ENCODE results near the gene PHLDB3. TPM values are rescaled to one million over a fixed set of nuclear protein-coding genes. Genes with fewer than 3 reads are reported as not detected.

The PHLDB3 gene
- total and polyA plus RNA-seq, 2 of the 13 experiments (the other 11 are each of a cell fraction or from before 2014, with no cell fraction given): 11.3 to 14.5 TPM

GRCh38 chr19:43499042-43499441 lies 5.5 kb downstream of the PHLDB3 start (continued):
- TF ChIP-seq FOXC1 (CRISPR knock-in tag; IDR thresholded peaks at IDR 0.05; ENCODE audit: borderline replicate concordance) (0 out of 2 replicates have a peak, but pooled peaks have one; percentile 39), ZNF567 (CRISPR knock-in tag; IDR thresholded peaks at IDR 0.05; ENCODE audit: borderline replicate concordance) (no peak), ZNF335 (CRISPR knock-in tag; IDR thresholded peaks at IDR 0.05) (no peak), SNAPC2 (CRISPR knock-in tag; IDR thresholded peaks at IDR 0.05) (no peak), ZNF326 (CRISPR knock-in tag; IDR thresholded peaks at IDR 0.05; ENCODE audit: borderline replicate concordance) (no peak), IKZF4 (CRISPR knock-in tag; IDR thresholded peaks at IDR 0.05; ENCODE audit: borderline replicate concordance, low read depth, not compliant biosample characterization) (no peak), ZFP62 (CRISPR knock-in tag; IDR thresholded peaks at IDR 0.05) (no peak), EED (CRISPR knock-in tag; IDR thresholded peaks at IDR 0.05) (no peak), THAP9 (CRISPR knock-in tag; IDR thresholded peaks at IDR 0.05; ENCODE audit: borderline replicate concordance) (peak; percentile 47; the same call in 1 of the 2 replicates), SOX13 (IDR thresholded peaks at IDR 0.05) (no peak), SOX13 (CRISPR knock-in tag; conservative IDR thresholded peaks at IDR 0.05 in 1 of 2, IDR thresholded peaks at IDR 0.05 in 1 of 2) (peak in 1 of 2 experiments; percentile 56; a peak in 1 of 4 replicates), STAG1 (CRISPR knock-in tag; IDR thresholded peaks at IDR 0.05) (no peak), ZNF737 (CRISPR knock-in tag; IDR thresholded peaks at IDR 0.05; ENCODE audit: borderline replicate concordance) (no peak), ZNF572 (CRISPR knock-in tag; IDR thresholded peaks at IDR 0.05) (peak; percentile 74; the same call in 1 of the 2 replicates), ZNF350 (CRISPR knock-in tag; IDR thresholded peaks at IDR 0.05; ENCODE audit: borderline replicate concordance, low read depth) (peak; percentile 53; the same call in 1 of the 2 replicates), GATAD1 (CRISPR knock-in tag; IDR thresholded peaks at IDR 0.05) (peak; percentile 32; the same call in 1 of the 2 replicates), U2AF1 (optimal IDR thresholded peaks at IDR 0.05; ENCODE audit: low read depth, low read length) (no peak), MYC (CRISPR knock-in tag; IDR thresholded peaks at IDR 0.05; ENCODE audit: borderline replicate concordance) (peak; percentile 27; the same call in 1 of the 2 replicates), NR2F2 (IDR thresholded peaks at IDR 0.05; ENCODE audit: borderline replicate concordance, low read depth) (0 out of 2 replicates have a peak, but pooled peaks have one; percentile 39), ZSCAN22 (CRISPR knock-in tag; IDR thresholded peaks at IDR 0.05) (peak; percentile 92), ZNF30 (CRISPR knock-in tag; IDR thresholded peaks at IDR 0.05) (no peak), MXD1 (CRISPR knock-in tag; IDR thresholded peaks at IDR 0.05) (no peak), HMG20B (CRISPR knock-in tag; conservative IDR thresholded peaks at IDR 0.05) (no peak), NONO (IDR thresholded peaks at IDR 0.05) (no peak), NONO (CRISPR knock-in tag; conservative IDR thresholded peaks at IDR 0.05) (no peak; the same call in 1 of the 2 replicates), ZSCAN31 (CRISPR knock-in tag; IDR thresholded peaks at IDR 0.05; ENCODE audit: low read depth) (0 out of 2 replicates have a peak, but pooled peaks have one; percentile 37), RAD51 (IDR thresholded peaks at IDR 0.05; ENCODE audit: borderline replicate concordance) (no peak), ZSCAN9 (CRISPR knock-in tag; IDR thresholded peaks at IDR 0.05; ENCODE audit: borderline replicate concordance) (no peak), MEIS2 (CRISPR knock-in tag; IDR thresholded peaks at IDR 0.05) (peak; percentile 58; the same call in 1 of the 2 replicates), PLRG1 (conservative IDR thresholded peaks at IDR 0.05) (no peak), PHF21A (CRISPR knock-in tag; IDR thresholded peaks at IDR 0.05) (peak; percentile 46; the same call in 1 of the 2 replicates), ARNT (IDR thresholded peaks at IDR 0.05) (no peak)
